Bladder microvascular endothelial cell (primary cell): ENCODE data around the gene ZFP36L1. TPM values are rescaled to one million over a fixed set of nuclear protein-coding genes. Genes with fewer than 3 reads are reported as not detected.

Experiments used
- total RNA-seq: library from RNA; depleted of rRNA; stranded (reverse); fragments of >200 nt; gene quantifications from 2 replicates; pipeline ENCODE4 v1.2.3, GENCODE V29; 2014

ZFP36L1 gene, protein sequence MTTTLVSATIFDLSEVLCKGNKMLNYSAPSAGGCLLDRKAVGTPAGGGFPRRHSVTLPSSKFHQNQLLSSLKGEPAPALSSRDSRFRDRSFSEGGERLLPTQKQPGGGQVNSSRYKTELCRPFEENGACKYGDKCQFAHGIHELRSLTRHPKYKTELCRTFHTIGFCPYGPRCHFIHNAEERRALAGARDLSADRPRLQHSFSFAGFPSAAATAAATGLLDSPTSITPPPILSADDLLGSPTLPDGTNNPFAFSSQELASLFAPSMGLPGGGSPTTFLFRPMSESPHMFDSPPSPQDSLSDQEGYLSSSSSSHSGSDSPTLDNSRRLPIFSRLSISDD
- total RNA-seq, result 7.1 and 28.2 TPM in 2 replicates

DNA sequence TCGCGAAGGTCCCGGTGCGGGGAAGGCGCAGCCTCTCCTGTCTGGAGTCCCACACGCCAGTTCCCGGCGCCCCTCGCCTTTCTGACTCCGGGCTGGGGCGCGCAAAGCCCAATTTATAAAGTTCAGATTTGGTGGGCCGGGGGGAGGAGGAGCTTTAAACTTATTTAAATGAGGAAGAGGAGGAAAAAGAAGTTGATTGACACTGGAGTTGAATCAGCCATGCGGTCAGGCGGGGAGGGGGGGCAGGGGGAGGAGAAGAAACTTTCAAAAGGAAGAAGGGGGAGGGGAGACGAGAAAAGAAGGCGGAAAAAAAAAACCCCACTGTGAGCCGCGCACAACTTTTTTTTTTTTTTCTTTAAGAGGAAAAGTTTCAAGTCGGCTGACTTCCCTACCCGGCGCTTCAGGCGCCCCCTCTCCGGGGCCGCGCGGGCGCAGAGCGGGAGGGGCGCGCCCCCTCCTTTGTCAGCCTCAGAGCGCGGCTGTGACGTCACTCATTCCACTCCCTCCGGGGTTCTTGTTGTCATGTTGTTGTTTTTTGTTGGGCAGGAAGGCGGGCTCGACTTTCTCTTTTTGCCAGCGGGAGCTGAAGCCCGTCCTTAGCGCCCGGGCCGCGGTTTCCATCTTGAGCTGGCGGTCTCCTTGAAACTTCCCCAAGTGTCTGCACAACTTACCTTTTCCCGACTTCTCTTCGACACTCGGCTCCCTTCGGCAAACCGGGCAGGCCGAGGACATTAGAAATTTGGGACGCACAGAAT is at the start of gene ZFP36L1:
Gene ZFP36L1, minus strand, starts transcription at position 89 of the 755 bp plus-strand sequence. CDS start 129 bp downstream, outside the sequence.

Other genes starting within 250 kb of the ZFP36L1 start
- 165 and 533 TPM in 2 replicates for gene ACTN1, start 186.2 kb upstream of the ZFP36L1 start, total RNA-seq